ENCODE results near the gene TRABD2B.

The TRABD2B gene

DNA sequence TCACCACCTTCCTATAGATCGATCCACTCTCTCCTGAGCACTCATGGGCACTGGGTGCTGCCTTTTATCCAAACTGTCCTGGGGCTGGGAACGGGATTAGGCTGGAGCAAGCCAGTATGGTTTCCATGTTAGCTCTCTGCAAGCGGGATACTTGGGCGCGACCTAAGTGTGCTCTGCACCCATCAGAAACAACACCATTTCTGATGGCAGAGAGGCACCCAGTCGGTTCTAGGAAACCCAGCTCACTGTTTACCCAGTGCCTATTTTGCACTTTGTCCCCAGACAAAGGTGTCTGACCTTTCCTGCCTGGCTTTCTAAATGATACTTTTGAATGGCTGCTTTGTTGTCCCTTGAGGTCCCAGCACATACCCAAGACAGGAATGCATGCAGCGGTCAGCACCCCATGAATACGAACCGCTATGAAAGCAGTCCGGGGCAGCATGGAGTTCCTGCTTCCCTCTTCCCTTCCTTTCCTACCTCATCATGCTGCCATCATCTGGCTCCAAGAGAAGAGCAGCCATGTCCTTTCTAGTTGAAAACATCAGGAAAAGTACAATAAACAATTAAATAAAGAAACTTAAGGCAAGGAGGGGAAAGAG is 83.9 kb downstream of the TRABD2B start:
- DNase-seq (ENCODE audit: low read depth in 1 of 2, low spot score in 1 of 2) = no peak

- DNase-seq (ENCODE audit: low read depth in 1 of 2, low spot score in 1 of 2) = no peak
Observed at GRCh38 chr1:47912756-47913155, 84.4 kb downstream of the TRABD2B start.

- no peak for DNase-seq (ENCODE audit: low read depth in 1 of 2, low spot score in 1 of 2)
Observed at GRCh38 chr1:47911892-47912291, 85.3 kb downstream of the TRABD2B start.

GRCh38 chr1:47911424-47911823 is 85.8 kb downstream of the TRABD2B start:
- no peak for DNase-seq (ENCODE audit: low read depth in 1 of 2, low spot score in 1 of 2)

DNA sequence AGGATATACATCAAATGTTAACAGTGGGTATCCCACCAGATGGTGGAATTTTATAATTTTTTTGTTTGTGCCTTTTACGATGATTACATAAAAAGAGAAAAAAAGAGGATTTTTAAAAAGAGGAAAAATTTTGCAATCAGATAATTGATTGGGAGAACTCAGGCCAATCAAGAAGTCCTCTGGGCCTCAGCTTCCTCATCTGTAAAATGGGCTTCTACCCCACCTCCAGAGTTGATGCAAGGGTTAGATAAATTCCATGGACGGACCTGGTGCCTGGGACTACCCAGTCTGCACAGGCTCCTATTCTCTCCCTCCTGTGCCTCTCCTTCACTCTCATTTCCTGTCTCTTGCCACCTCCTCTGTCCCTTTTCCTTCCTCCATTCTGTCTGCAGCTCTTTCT is 88.9 kb downstream of the TRABD2B start:
- no peak for DNase-seq (ENCODE audit: low read depth in 1 of 2, low spot score in 1 of 2)

- DNase-seq (ENCODE audit: low read depth in 1 of 2, low spot score in 1 of 2) = no peak
Observed at GRCh38 chr1:47907177-47907528, 90.0 kb downstream of the TRABD2B start.

GRCh38 chr1:47906527-47907176 is 90.5 kb downstream of the TRABD2B start:
- DNase-seq (ENCODE audit: low read depth in 1 of 2, low spot score in 1 of 2) = no peak

DNA sequence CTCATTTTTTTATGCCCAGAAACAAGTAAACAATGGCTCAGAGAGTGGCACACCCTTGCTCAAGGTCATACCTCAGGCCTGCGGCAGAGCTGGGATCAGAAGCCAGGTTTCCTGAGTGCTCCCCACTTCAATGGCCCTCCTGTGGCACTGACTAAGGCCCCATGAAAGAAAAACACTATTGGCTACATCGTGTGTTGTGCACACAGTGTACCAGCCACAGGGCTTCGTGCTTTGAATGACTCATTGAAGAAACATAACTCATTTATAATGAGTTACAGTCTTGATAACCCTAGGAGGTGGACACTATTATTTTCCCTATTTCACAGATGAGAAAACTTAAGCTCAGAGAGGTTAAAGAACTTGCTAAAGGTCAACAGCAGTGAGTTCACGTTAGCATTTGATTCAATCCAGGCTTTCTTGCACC is 91.2 kb downstream of the TRABD2B start:
- no peak for DNase-seq (ENCODE audit: low read depth in 1 of 2, low spot score in 1 of 2)

GRCh38 chr1:47903723-47904122 is 93.5 kb downstream of the TRABD2B start:
- DNase-seq (ENCODE audit: low read depth in 1 of 2, low spot score in 1 of 2) = no peak

DNA sequence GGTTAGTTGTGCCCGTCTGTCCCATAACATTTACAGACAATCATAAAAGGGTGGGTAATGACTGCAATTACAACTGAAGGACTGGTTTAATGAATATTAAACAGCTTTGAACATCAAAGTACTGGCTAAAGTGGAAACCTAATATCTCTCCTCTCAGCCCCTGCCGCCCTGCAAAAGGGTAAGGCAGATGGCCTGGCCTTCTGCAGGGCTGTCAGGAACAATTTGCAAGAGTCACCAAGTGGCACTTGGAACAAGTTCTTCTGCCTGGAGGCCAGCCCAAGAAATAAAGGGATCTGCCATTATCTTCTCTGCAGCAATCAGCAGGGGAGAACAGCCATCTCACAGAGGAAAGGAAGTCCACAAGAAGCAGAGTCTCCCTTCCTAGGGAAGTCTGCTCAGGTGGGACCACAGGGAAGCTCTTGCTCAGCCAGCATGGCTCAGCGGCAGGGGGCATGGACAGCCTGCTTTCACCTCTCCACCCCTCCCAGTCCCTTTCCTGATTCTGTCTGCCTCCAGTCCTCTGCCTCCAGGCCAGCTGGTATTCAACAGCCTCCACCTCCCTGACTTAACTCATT is 96.1 kb downstream of the TRABD2B start:
- DNase-seq (ENCODE audit: low read depth in 1 of 2, low spot score in 1 of 2) = no peak

DNA sequence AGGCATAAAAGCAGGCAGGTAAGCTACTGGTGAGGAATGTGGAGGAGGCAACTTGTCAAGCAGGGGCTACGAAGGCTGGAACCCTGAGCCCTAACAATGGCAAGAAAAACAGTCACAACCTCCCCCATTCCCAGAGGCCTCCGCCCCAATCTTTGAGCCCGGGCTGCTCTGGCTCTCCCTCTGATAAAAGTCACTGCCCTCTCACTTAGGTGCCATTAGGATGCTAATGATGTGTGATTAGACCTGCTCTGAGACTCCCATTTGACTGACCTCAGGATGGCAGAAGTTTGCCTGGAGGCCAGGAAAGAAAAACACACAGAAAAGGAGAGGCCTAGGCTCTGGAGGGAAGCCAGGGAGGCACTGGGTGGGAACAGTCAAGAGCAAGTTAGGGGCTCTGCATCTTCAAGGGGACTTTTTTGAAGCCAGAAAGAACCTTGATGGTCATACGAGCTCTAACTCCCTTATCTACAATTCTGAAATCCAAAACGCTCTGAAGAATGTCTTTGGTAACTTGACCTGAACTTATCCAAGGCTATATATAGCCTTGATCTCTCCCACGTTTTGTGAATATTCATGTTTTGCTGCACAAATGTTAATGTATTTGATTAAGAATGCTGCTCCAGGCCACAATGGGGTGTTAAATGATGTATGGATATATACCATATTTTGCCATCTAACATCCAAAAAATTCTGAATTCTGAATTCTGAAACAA is 98.9 kb downstream of the TRABD2B start:
- DNase-seq (ENCODE audit: low read depth in 1 of 2, low spot score in 1 of 2) = no peak

GRCh38 chr1:47895279-47896125 is 101.7 kb downstream of the TRABD2B start:
- DNase-seq (ENCODE audit: low read depth in 1 of 2, low spot score in 1 of 2) = no peak

GRCh38 chr1:47894410-47895278 is 102.5 kb downstream of the TRABD2B start:
- DNase-seq (ENCODE audit: low read depth in 1 of 2, low spot score in 1 of 2) = no peak

DNA sequence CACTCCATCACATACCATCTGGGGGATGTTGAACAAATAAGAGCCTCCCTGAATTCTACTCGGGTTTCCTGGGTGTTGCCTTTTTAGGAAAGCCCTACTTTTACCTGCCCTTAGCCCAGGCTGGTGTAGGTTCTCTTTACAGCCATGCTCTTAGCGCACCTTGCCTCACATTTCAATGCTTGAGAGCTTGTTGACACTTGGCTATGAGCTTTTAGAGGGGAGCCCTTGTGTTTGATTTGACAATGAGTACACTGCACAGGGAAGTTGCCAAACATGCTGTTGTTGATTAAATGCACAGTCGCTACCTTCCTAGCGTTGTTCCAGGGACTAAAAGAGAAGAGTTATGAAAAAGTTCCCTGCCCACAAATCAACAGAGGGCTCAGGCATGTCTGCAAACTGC is 103.8 kb downstream of the TRABD2B start:
- DNase-seq (ENCODE audit: low read depth in 1 of 2, low spot score in 1 of 2) = no peak

- no peak for DNase-seq (ENCODE audit: low read depth in 1 of 2, low spot score in 1 of 2)
Observed at GRCh38 chr1:47890779-47891178, 106.4 kb downstream of the TRABD2B start.

DNA sequence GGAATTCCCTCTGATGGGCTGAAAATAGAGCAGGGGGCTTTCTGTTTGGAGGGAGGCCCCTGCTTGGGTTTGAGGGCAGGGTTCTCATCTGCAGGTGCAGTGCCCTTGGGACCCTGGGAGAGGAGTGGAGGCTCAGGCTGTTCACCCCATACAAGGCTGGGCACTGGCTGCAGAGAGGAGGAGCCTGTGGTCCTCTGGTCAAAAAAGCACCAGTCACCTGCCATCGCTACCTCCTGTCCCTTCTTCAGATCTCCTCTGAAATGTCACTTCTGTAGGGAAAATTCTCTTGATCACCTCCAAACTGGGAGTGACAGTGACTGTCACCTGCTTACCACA is 108.9 kb downstream of the TRABD2B start:
- DNase-seq (ENCODE audit: low read depth in 1 of 2, low spot score in 1 of 2) = no peak

DNA sequence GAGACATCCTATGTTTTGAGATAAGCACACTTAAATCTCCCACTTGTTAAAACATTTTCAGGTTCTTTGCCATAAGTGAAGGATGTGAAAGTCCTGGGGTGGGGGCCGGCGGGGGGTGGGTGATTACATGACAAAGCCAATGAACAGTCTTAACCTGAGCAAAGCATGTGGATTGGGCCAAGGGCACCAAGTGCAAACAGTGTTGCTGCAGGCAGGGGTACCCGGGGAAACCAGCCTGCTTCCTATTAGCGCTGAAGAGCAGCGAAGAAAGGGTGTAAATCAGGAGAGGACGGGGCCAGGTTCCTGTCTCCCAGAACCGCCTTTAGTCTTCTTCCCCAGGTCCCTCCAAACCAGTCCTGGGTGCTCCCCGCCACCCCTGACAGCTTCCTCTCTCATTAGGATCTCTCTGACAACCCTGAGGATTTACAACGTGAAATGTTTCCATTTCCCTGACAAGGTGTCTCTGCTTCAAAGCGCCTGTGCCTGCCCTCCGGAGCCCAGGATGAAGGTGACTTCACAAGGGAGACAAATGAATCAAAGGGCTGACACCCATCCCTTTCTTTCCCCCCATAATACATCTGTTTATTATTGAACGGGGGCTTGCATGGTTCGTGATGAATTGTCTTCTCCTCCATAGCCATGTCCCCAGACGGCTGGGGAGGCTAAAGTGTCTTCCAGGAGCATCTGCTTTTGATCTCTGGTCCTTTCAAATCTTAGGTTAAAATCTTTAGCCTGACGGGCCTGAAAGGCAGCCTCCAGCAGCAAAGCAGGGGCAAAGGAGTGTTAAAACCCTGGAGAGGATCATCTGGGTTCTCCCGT is 109.5 kb downstream of the TRABD2B start:
- DNase-seq (ENCODE audit: low read depth in 1 of 2, low spot score in 1 of 2) = no peak

GRCh38 chr1:47887060-47887459 is 110.1 kb downstream of the TRABD2B start:
- DNase-seq (ENCODE audit: low read depth in 1 of 2, low spot score in 1 of 2) = no peak

DNA sequence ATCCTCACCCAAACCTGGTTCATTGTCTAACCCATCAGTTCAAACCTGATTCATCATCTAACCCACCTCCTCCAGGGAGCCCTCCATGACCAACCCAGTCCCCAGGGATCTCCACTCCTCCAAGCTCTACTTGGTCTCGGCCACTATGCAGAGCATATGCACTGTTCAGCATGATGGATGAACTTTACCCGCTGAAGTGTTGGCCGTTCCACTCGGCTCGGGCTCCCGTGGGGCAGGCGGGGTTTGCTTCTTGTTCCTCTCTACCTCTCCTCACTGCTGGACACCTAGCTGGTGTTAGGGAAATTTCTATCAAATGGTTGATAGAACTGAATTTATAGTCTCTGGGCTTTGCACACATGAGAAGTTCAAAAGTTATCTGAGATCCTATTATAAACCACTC is 111.0 kb downstream of the TRABD2B start:
- DNase-seq (ENCODE audit: low read depth in 1 of 2, low spot score in 1 of 2) = no peak
